Natural killer cell treated with Interleukin-12 subunit alpha and Interleukin-12 subunit beta and Interleukin-15 and Interleukin-18, amount 100 ng/mL, for 72 hours (primary cell): ENCODE data around the gene TENM3. TPM values are rescaled to one million over a fixed set of nuclear protein-coding genes. Genes with fewer than 3 reads are reported as not detected.

Experiments used
- ATAC-seq, 2 donors: fragments of 150-1000 bp; cut with Tn5 transposase in 1 of 2; sonication (Bioruptor Pico), chemical (Tn5 transposase) in 1 of 2; 2 replicates each; pipeline ENCODE4 v1.10.0; 2021
- DNase-seq: peaks from one replicate; pipeline ENCODE4 v3.0.0; 2022; ENCODE audit warnings: low spot score
- H3K27ac Mint-ChIP-seq, 2 donors: 1 replicate in 1 of 2; 2 replicates in 1 of 2; pipeline ENCODE4 v1.8.0; 2022; ENCODE audit warnings: mixed read lengths in 2 of 2, mild to moderate bottlenecking in 1 of 2, moderate library complexity in 1 of 2
- H3K27me3 Mint-ChIP-seq, 2 donors: 1 replicate in 1 of 2; 2 replicates in 1 of 2; pipeline ENCODE4 v1.8.0; 2022; ENCODE audit warnings: mixed read lengths in 2 of 2
- H3K36me3 Mint-ChIP-seq: one replicate; pipeline ENCODE4 v1.8.0; 2022; ENCODE audit warnings: mixed read lengths
- H3K4me1 Mint-ChIP-seq, 2 donors: 1 replicate in 1 of 2; 2 replicates in 1 of 2; pipeline ENCODE4 v1.8.0; 2022; ENCODE audit warnings: low read depth in 2 of 2, mixed read lengths in 2 of 2, mild to moderate bottlenecking in 1 of 2
- H3K4me3 Mint-ChIP-seq: one replicate; pipeline ENCODE4 v1.8.0; 2022; ENCODE audit warnings: mixed read lengths
- H3K9me3 Mint-ChIP-seq: 2 replicates; pipeline ENCODE4 v1.8.0; 2022; ENCODE audit warnings: mixed read lengths
- total RNA-seq, 2 donors: library from RNA; stranded (reverse); gene quantifications; one replicate each; pipeline ENCODE4 v1.2.3, GENCODE V29; 2022

The TENM3 gene
- total RNA-seq, 2 donors from 2014 or later: not detected

DNA sequence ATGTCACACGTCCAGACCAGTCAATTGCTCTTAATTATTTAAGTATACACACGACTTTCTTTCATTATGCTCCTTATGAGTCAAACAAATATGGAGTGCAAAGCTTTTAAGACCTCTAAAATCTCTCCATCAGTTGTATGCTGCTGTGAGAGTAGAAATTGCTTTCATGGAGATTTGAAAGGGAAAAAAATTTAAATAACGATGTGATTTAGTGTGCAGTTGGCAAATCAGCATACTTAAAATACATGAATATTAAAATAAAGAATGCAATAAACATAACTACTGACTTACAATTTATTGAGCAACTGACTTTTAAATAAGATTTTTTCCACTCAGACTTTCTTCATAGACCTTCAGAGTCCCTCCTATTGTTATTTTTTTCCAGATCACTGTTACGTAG lies 9.0 kb downstream of the TENM3 start:
- Mint-ChIP-seq H3K9me3 (peaks cover 5% of the 10 kb centered on the region), H3K4me1 (no peaks in the 10 kb centered on the region), H3K27ac (no peak overlapping the region), H3K4me3 (no peak overlapping the region), H3K36me3 (no peaks in the 10 kb centered on the region), H3K27me3 (no peaks in the 10 kb centered on the region)
- DNase-seq (no peak), ATAC-seq (no peak)

DNA sequence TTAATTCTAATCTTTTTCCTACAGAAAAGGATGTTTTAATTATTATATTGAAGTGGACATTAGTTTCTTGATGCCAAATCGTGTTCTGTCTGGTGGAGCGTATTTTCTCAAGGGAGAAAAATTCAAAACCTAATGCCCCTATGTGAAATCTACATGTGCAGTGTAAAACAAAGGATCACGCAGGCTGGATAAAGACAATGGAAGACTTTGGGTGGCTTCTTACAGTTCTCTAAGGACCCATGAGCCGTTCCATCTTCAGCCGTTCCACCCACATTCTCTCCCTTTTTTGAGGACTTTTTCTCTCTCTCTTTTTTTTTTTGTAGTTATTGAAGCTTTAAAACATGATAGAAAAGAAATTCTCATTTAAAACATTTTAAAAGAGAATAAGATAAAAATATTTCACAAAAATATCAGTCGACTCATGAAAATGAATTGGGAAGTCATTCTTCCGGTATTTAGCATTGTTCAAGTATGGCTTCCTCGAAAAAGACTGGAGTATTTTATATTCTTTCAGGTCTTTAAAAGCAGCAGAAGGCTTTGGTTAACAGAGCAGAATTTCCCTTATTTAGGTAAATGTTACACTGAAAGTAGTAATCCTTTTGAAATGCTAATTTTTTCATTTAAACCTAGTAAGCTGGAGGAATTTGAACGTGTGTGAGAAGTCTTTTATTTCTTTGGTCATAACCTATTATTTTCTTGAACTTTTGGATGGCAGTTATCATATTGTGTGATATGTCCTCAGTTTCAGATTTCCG lies 11.0 kb downstream of the TENM3 start:
- peaks cover 5% of the 10 kb centered on the region for H3K9me3 Mint-ChIP-seq

DNA sequence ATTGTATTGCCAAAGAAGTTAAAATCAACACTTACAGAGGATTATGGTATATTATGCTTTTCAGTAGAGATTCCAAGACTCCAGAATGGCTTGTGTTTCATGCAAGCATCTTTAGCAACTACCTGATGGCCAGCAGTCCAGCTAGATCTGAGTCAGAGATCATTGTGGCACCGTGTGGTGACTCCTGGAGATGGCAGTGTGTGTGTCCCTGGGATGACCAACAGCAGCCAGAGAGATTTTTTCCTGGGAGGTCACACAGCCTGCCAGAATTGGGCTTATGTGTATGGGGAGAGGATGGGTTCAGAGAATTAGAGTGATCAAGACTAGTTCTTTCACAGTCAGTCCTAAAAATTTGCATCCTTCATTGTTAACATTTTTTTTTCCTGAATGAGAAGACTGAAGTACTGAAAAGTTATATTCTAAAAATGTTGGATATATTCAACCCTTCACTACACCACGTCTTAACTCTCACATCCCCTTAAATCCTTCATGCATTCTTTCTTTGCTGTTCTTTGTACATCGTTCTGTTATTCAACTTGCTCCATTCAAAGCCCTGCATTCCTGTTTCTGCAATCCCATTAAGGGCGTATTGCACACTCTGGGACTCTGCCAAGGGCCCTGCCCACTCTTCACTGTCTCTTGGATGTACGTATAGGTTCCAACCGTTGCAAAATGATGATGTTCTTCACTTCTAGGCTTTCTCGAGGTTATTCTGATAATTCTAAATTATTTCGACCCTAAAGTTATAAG lies 12.4 kb downstream of the TENM3 start:
- no peak overlapping the region for H3K27ac Mint-ChIP-seq
- no peak overlapping the region for H3K4me3 Mint-ChIP-seq
- no peaks in the 10 kb centered on the region for H3K27me3 Mint-ChIP-seq
- H3K4me1 Mint-ChIP-seq: no peaks in the 10 kb centered on the region
- peaks cover 5% of the 10 kb centered on the region for H3K9me3 Mint-ChIP-seq
- DNase-seq (no peak), ATAC-seq (no peak)
- no peaks in the 10 kb centered on the region for H3K36me3 Mint-ChIP-seq

More for the DNA sequence above, 11.0 kb downstream of the TENM3 start:
- Mint-ChIP-seq H3K4me3 (no peak overlapping the region), H3K27me3 (no peaks in the 10 kb centered on the region), H3K36me3 (no peaks in the 10 kb centered on the region), H3K4me1 (no peaks in the 10 kb centered on the region), H3K27ac (no peak overlapping the region)
- ATAC-seq: no peak
- no peak for DNase-seq

DNA sequence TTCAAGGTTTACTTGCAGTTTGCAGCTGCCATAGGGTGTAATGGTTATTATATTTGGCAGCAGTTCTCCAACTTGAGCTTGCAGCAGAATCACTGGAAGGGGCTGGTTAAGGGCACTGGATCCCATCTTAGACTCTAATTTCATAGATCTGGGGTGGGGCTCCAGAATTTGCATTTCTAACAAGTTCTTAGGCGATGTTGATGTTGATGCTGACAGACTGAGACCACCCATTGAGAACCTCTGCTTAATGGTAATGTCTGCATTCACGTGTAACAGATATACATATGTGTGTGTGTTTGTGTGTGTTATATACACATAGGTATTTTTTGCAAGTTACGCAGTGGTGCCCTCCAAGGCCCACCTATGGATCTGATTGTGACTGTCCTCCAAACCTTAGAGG lies 13.8 kb downstream of the TENM3 start:
- Mint-ChIP-seq H3K4me3 (no peak overlapping the region), H3K27ac (no peak overlapping the region), H3K4me1 (no peaks in the 10 kb centered on the region), H3K36me3 (no peaks in the 10 kb centered on the region), H3K27me3 (no peaks in the 10 kb centered on the region), H3K9me3 (peaks cover 5% of the 10 kb centered on the region)
- no peak for DNase-seq
- ATAC-seq: no peak

DNA sequence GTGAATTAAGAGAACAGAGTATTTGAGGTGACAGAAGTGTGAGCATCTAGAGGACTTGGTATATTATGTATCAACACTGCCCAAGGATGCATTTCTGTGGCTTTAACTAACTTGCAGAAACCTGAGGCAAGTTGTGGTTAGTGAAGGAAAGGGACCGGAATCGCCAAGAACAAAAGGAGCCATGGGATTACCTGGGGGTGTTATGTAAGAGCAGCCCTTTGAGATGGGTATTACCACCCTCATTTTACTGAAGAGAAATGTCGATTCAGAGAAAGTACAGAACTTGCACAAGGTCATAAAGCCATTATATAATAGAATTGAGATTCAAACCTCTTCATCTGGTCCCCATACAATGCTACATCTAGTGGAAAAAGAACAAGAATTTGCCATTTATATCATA lies 14.3 kb downstream of the TENM3 start:
- no peaks in the 10 kb centered on the region for H3K27me3 Mint-ChIP-seq
- H3K27ac Mint-ChIP-seq: no peak overlapping the region
- no peak overlapping the region for H3K4me3 Mint-ChIP-seq
- ATAC-seq (no peak), DNase-seq (no peak)
- H3K36me3 Mint-ChIP-seq: no peaks in the 10 kb centered on the region
- H3K9me3 Mint-ChIP-seq: peaks cover 5% of the 10 kb centered on the region
- H3K4me1 Mint-ChIP-seq: no peaks in the 10 kb centered on the region

DNA sequence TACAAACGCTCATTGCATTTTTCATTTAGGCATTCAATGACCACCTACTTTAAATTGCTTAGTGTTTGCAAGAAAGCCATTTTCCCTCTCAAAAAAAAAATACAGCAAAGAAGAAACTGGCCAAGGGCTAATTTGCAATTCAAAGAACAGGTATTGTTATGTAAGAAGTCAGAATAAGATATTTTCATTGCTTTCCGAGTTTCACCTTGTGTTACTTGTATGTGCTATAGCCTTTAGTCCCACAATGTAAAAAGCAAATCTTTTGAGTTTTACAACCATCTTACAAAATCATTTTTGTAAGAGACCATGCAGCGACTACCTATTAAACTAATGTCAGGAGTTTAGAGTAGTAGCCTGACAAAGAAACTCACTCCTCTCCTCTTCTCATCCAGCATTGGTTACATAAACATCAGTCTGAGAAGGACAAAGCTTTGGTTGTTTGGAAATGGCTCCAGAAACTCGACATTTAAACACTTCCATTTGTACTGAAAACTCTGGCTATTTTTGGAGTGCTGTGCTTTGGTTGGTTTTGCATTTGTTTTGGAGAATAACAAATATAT lies 15.3 kb downstream of the TENM3 start:
- no peak overlapping the region for H3K27ac Mint-ChIP-seq
- H3K36me3 Mint-ChIP-seq: no peaks in the 10 kb centered on the region

DNA sequence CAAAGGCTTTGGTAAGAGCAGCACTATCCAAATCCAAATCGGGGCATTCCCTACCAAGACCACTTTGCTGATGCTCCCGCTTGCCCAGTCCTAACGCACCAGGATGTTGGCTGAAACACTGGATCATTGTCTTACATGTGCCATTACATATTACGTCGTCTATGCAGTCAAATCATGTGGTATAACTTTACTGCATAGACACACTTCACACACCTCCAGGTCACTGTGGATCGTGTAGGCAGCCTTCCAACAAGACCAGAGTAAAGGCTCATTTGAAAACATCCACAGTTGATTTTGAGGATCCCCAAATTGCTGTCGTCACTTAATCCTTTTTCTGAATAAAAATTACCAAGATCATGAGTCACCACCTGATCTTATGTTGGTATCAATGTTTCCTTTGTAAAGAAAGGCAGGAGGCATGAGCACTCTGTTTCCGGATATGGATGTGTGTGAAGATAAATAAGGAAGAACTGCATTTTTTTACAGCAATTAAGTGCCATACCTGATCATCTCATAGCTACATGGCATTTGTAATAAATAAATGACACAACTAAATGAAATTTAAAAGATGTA lies 18.5 kb downstream of the TENM3 start:
- no peaks in the 10 kb centered on the region for H3K36me3 Mint-ChIP-seq
- H3K27ac Mint-ChIP-seq: no peak overlapping the region
- no peaks in the 10 kb centered on the region for H3K4me1 Mint-ChIP-seq
- no peak for ATAC-seq
- no peak overlapping the region for H3K4me3 Mint-ChIP-seq
- no peaks in the 10 kb centered on the region for H3K27me3 Mint-ChIP-seq
- no peaks in the 10 kb centered on the region for H3K9me3 Mint-ChIP-seq
- DNase-seq: no peak

More for the DNA sequence above, 15.3 kb downstream of the TENM3 start:
- DNase-seq: no peak
- no peaks in the 10 kb centered on the region for H3K27me3 Mint-ChIP-seq
- H3K4me3 Mint-ChIP-seq: no peak overlapping the region
- no peak for ATAC-seq
- peaks cover 5% of the 10 kb centered on the region for H3K9me3 Mint-ChIP-seq
- no peaks in the 10 kb centered on the region for H3K4me1 Mint-ChIP-seq

DNA sequence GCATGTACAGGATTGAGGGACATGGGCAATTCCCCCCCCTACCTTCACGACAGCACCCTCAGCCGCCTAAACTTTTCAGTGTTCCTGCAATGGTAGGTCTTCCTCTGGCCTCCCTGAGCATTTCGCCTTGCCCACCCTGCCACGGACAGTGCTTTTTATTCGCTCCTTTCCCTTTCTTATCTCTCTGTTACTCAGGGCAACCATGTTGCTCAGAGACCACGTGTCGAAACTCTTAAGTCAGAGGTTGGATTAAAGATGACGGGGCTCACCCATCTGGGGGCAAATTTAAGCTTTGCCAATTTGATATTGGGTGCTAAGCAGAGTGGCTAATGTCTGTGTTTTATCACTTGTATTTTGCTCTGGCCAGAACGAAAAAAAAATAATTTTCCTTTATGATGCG lies 20.4 kb downstream of the TENM3 start:
- no peaks in the 10 kb centered on the region for H3K9me3 Mint-ChIP-seq

DNA sequence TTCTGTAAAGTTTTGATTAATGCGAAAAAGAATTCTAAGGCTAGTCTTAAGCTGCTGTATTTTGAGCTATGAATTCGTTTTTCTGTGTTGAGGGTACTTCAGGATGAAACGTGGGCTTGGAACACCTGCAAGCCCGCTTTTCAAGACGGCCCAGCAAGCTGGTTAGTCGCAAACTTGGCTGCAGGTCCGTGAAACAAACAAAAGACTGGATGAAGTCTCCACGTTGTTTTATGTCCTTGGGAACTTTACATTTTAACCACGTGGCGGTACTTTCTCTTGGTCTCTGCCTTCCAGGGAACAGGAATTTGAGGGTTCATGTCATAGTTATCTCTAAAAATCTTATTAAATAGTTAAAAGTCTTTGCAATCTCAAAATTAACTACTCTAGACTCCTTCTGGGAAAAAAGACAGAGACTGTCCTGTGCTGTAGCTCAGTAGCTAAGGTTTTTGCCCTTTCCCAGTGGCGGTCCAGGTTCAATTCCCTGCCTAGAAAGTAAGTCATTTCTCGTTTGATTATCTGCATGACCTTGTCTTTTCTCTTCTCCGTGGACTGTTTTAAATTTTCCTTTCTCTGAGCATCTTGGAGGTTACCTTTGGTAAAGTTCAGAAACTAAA lies 21.0 kb downstream of the TENM3 start:
- H3K9me3 Mint-ChIP-seq: no peaks in the 10 kb centered on the region
- DNase-seq: no peak
- H3K36me3 Mint-ChIP-seq: no peaks in the 10 kb centered on the region
- H3K27me3 Mint-ChIP-seq: no peaks in the 10 kb centered on the region
- H3K4me3 Mint-ChIP-seq: no peak overlapping the region
- no peak overlapping the region for H3K27ac Mint-ChIP-seq
- ATAC-seq: no peak
- H3K4me1 Mint-ChIP-seq: no peaks in the 10 kb centered on the region

More for the DNA sequence above, 20.4 kb downstream of the TENM3 start:
- ATAC-seq (no peak), DNase-seq (no peak)
- Mint-ChIP-seq H3K4me1 (no peaks in the 10 kb centered on the region), H3K27me3 (no peaks in the 10 kb centered on the region), H3K36me3 (no peaks in the 10 kb centered on the region), H3K27ac (no peak overlapping the region), H3K4me3 (no peak overlapping the region)

DNA sequence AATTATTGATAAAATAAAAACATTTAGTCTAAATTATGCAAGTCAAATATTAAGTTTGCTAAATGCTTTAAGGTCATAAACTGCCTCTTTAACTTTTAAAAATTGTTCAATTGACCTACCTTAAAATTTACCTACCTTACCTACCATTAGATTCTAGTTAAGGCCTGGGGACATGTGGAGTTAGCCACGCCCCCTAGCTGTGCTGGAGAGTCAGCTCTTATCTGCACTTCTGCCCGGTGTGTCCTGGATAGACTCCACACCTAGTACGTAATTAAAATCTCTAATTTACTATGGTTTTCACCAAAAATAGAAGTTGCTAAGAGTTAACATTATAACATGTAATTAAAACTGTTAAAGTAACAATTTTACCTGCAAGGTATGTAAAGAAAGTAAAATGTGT lies 22.7 kb downstream of the TENM3 start:
- Mint-ChIP-seq H3K36me3 (no peaks in the 10 kb centered on the region), H3K27me3 (no peaks in the 10 kb centered on the region), H3K4me1 (no peaks in the 10 kb centered on the region), H3K4me3 (no peak overlapping the region), H3K27ac (no peak overlapping the region), H3K9me3 (no peaks in the 10 kb centered on the region)
- no peak for DNase-seq
- no peak for ATAC-seq

DNA sequence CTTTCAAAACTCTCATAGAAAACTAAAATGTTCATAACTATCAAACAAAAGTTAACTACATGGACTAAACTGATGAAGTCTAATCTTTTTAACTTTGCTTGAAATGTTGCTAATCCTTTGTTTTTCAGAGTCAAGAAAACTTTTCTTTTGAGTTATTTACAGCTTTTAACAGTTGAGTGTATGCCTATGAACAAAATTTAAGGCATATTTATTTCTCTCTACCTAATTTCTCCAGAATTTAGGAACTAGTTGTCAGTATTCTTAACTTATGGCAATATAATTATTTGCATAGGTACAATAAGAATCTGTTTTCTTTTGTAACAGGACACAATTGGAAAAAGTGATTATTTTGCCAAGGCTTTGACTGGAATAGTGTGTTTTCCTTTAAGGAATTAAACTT lies 23.8 kb downstream of the TENM3 start:
- no peak overlapping the region for H3K4me3 Mint-ChIP-seq
- ATAC-seq (no peak), DNase-seq (no peak)
- H3K4me1 Mint-ChIP-seq: no peaks in the 10 kb centered on the region
- no peaks in the 10 kb centered on the region for H3K27me3 Mint-ChIP-seq
- H3K27ac Mint-ChIP-seq: no peak overlapping the region
- H3K9me3 Mint-ChIP-seq: no peaks in the 10 kb centered on the region
- H3K36me3 Mint-ChIP-seq: no peaks in the 10 kb centered on the region

DNA sequence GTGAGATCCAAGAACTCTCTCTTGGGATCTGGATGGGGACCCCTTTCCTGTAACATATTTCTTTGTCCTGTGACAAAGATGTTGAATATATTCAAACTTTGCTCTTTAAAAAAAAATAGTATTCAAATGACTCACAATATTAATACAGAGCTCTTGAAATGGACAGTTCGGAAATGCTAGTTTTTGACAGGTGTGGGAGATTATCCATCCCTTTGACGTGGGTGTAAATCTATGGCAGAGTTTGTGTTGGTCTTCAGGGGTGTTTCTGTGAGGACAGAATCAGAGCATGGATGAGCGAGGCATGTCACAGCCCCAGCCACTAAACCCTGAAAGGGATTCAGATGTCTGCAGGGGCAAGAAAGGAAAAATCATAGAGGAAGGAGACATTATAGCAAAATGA lies 25.8 kb downstream of the TENM3 start:
- Mint-ChIP-seq H3K4me1 (no peaks in the 10 kb centered on the region), H3K9me3 (peaks cover 3% of the 10 kb centered on the region), H3K36me3 (no peaks in the 10 kb centered on the region), H3K4me3 (no peak overlapping the region), H3K27me3 (no peaks in the 10 kb centered on the region), H3K27ac (no peak overlapping the region)
- no peak for ATAC-seq
- DNase-seq: no peak

DNA sequence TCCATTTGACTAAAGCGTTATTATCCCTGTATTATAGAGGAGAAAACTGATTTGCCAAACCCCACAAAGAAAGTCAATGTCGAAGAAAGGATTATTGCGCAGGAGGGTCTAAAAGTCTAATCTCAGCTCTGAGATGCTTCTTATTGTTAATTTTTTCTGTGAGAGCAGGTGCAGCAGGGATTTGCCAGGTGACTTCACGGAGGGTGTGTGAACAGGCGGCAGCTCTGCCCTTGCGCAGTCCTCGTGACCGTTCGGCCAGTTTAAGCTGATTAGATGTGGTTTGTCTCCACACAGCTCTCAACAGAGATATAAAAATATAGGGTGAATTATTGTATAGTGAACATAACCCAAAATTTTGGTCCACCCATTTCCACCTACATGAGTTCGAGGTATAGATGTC lies 28.5 kb downstream of the TENM3 start:
- H3K36me3 Mint-ChIP-seq: no peaks in the 10 kb centered on the region
- no peaks in the 10 kb centered on the region for H3K27me3 Mint-ChIP-seq
- no peak overlapping the region for H3K27ac Mint-ChIP-seq
- no peaks in the 10 kb centered on the region for H3K4me1 Mint-ChIP-seq
- no peak for DNase-seq
- ATAC-seq: no peak
- peaks cover 7% of the 10 kb centered on the region for H3K9me3 Mint-ChIP-seq
- no peak overlapping the region for H3K4me3 Mint-ChIP-seq

DNA sequence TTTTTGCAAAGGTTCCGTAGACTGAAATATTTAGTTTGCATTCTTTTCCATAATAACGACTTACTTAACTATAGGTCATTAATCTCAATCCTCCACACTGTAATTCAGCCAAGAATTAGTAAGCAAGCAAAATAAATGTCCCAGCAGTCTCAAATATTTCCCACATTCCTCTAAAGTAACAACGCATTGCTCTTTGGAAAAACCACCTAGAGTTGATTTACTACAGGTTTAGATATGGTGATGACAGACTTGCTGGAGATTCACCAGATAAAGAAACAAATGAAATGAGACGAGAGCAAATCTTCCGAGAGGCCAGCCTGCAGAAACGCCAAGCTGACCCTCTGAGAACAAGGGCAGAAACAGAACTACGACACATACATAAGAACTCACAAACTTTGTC lies 28.9 kb downstream of the TENM3 start:
- no peak overlapping the region for H3K4me3 Mint-ChIP-seq
- DNase-seq (no peak), ATAC-seq (no peak)
- no peak overlapping the region for H3K27ac Mint-ChIP-seq
- H3K36me3 Mint-ChIP-seq: no peaks in the 10 kb centered on the region
- no peaks in the 10 kb centered on the region for H3K4me1 Mint-ChIP-seq
- peaks cover 7% of the 10 kb centered on the region for H3K9me3 Mint-ChIP-seq
- no peaks in the 10 kb centered on the region for H3K27me3 Mint-ChIP-seq
